NOMO-1 treated with dmso at 0.1 percent for 144 hours (cell line): ENCODE results near the gene MAPK13.
"Not testable (repeated sequence)": the region's sequence is repeated elsewhere in the genome, so short reads cannot be mapped to it uniquely, and the experiment has no call there.

Experiments used
- DNase-seq: peaks from one replicate; lab custom pipeline; 2025; ENCODE audit not compliant: unreplicated experiment; lab: John Stamatoyannopoulos, UW

MAPK13 gene

DNA sequence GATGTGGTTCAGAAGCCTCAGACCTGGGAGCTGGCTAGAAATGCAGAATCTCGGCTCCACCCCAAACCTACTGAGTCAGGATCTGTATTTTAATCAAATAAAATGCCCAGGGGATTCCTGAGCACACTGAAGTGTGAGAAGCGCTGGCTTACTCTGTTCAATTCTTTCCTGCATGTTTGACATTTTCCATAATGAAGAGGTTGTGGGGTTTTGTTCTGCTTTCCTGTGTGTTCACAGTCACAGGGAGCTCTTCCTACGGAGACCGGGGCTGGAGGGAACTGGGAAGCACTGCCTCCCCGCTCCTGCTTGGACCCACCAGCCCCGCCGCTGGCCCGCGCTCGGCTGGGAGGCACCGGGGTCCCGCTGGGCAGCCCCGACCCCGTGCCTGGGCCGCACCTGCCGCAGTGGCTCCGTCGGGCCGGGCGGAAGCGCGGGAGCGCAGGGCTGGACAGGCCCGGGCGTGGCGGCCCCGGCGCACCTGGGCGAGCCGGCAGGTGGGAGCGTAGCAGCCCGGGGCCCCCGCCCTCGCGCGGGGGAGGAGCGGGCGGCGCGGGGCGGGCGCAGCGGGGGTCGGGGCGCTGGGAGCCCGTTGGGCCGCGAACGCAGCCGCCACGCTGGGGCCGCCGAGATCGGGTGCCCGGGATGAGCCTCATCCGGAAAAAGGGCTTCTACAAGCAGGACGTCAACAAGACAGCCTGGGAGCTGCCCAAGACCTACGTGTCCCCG lies at the start of gene MAPK13:
Gene MAPK13 (plus strand): TSS at position 573 of the 726 bp plus-strand sequence. CDS start 70 bp downstream, at position 643.
- DNase-seq, result no peak

DNA sequence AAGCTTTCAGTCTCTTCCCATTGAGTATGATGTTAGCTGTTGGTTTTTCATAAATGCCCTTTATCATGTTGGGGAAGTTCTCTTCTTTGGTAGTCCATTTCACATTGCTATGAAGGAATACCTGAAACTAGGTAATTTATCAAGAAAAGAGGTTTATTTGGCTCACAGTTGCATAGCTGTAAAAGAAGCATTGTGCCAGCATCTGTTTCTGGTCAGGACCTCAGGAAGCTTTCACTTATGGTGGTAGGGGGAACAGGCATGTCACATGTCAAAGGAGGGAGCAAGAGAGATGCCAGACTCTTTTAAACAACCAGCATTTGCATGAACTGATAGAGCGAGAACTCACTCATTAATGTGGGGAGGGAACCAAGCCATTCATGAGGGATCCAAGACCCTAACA lies 48.0 kb upstream of the MAPK13 start:
- DNase-seq, result no peak

DNA sequence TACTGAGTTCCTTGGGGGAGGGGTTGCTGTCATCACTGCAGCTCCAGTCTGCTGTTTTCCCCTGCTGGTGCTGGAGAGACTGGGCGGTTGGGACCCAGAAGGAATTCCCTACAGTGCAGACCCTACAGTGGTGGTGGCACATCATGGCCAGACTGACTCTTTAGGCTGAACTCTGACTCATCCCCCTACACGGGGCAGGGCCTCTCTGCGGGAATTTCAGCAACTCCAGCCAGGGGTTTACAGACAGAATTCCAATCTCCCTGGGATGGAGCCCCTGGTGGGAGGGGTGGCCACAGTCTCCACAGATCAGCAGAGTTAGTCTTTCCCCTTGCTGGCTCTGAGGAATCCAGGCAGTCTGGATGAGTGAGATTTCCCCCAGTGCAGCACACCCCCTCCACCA lies 46.9 kb upstream of the MAPK13 start:
- no peak for DNase-seq

DNA sequence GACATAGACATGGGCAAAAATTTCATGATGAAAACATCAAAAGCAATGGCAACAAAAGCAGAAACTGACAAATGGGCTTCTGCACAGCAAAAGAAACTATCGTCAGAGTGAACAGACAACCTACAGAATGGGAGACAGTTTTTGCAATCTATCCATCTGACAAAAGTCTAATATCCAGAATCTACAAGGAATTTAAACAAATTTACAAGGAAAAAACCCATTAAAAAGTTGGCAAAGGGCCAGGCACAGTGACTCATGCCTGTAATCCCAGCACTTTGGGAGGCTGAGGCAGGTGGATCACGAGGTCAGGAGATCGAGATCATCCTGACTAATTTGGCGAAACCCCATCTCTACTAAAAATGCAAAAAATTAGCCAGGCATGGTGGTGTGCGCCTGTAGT lies 42.1 kb upstream of the MAPK13 start:
- not testable (repeated sequence) for DNase-seq

DNA sequence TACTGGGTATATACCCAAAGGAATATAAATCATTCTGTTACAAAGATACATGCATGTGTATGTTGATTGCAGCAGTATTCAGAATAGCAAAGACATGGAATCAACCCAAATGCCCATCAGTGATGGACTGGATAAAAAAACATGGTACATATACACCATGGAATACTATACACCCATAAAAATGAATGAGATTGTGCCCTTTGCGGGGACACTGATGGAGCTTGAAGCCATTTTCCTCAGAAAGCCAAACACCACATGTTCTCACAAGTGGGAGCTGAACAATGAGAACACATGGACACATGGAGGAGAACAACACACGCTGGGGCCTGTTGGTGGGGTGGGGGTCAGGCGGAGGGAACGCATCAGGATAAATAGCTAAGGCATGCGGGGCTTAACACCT lies 41.3 kb upstream of the MAPK13 start:
- DNase-seq, result no peak

DNA sequence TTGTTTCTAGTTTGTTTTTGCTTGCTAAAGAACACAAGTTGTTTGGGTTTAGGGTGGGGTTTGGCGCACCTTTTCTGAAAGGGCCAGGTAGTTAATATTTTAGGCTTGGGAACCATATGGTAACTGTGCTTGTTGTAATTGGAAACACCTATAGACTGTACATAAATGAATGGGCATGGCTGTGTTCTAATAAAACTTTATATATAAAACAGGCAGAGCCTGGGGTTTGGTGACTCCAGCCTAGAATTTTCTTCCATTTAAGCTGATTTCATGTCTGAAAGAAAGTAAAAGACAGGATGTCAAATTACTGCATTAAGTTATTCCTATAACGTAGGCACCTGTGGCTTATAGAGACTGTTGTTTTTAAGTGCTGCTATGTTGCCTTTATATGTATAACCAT lies 36.1 kb upstream of the MAPK13 start:
- no peak for DNase-seq

DNA sequence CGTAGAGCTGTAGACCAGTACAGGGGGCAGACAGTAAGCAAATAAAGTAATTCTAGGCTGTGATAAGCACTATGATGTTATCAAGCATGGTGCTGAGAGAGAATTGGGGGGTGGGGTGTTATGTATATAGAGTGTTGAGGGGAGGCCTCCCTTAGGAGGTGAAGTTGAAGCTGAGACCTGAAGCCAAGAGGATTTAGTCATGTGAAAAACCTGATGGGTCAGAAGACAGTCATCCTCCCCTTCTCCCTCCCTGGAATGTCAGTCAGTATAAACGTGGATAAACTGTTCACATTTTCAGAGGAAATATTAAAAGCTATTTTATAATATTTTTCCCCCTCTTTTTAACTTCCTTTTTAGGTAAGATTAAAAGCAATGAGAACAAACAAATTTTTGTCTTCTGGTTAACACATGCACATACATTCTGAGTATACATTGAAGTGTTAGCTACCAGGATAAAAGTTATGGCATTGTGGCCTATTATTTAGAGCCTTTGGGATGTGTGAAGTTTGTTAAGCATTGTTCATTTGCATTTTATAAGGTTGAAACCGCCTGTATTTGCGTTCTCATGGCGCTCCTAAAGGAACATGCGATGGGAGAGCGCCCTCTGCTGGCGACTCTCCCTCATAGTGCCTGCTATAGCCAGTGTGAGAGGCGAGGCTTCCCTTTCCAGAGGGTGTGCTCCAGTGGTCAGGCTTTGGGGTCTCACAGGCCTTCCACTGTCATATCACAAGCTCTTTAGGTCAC lies 35.4 kb upstream of the MAPK13 start:
- DNase-seq, result peak; percentile 23

DNA sequence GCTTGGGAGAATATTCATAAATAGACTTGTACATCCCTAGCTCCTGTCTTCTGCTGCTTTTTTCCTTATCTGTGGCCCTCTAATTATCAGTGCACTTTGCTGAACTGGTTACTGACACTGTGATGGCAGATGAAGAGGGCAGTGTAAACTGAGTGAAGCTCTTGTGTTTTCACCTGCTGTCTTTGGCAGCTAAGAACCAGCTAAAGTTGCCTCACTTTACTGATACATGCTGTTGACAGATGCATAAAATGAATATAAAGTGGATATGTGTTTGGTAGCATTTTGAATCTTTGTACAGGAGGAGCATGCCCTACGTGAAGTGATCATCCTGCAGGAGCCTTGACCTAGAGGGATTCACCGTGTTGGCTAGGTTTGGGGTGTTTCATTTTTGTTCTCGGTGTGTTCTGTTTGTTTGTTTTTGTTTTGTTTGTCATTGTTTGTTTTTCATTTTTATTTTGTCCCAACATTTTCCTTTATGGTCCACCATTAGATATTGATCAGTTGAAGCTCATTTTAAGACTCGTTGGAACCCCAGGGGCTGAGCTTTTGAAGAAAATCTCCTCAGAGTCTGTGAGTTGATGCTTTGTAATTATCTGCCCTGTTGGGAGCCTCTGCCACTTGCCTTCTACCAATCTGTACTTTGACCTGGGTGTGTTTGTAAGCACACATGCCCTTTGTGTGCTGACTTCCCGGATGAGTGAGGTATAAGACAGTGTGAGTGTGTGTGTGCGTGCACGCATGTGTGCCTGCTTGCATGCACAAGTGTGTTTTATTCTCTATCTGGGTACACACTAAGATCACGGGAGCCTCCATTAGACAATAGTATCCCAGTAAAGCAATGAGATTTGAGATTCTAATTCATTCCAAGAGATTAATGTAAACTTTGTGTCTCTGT lies 34.6 kb upstream of the MAPK13 start:
- DNase-seq, result no peak

DNA sequence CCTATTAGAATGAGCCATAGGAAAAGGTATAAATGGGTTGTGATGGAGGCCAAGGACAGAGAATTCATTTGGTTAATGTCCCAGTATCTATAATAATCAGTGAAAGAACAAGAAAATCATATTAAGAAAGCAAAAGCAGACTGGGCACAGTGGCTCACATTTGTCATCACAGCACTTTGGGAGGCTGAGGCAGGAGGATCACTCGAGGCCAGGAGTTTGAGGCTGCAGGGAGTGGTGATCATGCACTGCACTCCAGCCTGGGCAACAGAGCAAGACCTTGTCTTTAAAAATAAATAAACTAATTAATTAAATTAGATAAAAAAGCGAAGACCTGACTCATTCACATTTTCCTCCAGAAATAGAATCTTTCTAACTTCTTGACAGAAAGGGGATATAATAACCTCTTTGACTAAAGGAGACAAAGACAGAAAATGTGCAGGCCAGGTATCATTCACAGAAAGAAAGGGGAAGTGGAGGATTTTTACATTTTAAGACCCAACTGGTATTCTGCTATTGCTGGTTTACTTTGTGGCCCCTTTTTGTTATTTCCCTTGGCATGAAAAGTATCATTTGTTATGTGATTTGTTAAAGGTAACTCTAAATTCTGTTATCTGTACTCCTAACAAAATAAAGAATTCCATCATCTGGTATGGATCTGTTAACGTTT lies 31.9 kb upstream of the MAPK13 start:
- no peak for DNase-seq

DNA sequence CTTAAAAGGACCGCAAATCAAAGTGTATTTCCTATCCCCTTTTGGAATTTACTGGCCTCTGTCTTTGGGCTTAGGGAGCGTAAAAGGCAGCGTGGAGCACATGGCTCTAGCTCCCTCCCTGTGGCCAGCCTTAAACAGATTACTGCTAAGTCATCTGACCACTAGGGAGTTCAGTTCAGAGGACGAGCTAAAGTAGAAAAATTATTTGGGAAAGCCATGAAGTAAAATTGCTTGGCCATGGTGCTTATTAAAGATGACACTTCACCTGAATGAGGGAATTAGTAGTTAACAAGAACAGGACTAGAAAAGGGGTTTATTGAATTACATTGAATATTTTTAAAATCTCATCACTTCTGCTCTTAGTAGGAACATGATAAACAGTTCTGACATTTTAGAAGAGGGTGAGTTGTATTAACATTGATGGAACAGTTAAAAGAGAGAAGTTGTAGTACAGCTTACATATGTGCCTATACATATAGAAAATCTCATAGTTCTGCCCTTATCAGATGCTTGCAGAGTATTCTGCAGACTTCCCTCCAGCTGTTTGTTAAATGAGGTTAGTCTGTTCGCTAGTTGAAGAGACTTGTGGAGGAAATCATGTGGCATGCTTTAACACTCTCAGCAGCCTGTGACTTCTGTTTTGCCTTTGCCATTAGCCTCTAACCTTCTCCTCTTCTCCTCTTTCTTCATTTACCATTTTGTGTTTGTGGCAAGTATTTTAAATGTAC lies 31.2 kb upstream of the MAPK13 start:
- DNase-seq, result no peak

DNA sequence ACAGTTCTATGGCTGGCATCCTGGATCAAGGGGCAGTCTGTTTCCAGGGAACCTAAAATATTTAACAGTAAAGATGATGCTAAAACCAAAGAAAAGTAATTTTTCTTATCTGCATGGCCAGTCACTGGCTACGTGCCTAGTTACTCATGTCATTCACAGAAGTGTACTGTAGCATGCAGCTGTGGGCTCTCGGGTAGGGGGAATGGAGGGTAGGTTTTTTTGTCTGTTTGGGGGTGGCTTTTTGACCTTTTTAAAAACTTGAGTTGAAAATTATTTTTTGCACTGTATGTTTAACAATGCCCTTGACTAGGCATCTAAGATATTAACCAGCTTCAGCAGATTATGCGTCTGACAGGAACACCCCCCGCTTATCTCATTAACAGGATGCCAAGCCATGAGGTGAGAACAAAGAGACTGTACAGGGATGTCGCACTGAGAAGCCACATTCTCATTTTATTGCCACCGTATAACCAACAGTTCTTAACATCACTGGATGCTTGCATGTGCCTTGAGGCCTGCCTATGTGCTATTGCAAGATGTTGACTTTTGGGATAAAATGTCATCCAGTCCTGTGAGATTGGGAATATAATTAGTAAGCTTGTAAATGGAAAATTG lies 30.3 kb upstream of the MAPK13 start:
- no peak for DNase-seq

DNA sequence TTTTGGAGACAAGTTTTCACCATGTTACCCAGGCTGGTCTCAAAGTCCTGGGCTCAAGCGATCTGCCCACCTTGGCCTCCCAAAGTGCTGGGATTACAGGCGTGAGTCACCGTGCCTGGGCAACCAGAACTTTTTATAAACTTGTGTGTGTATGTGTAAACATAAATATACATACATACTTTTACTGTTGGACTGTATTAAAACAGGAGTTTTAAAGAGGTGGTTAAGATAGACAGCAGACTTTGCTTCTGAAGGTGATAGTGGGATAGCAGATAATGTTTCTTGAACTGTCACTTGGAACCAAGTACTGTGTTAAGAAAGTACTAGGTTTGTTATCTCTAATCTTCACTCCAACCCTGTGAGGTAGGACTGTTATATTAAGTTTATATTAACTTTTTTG lies 28.6 kb upstream of the MAPK13 start:
- DNase-seq, result no peak

DNA sequence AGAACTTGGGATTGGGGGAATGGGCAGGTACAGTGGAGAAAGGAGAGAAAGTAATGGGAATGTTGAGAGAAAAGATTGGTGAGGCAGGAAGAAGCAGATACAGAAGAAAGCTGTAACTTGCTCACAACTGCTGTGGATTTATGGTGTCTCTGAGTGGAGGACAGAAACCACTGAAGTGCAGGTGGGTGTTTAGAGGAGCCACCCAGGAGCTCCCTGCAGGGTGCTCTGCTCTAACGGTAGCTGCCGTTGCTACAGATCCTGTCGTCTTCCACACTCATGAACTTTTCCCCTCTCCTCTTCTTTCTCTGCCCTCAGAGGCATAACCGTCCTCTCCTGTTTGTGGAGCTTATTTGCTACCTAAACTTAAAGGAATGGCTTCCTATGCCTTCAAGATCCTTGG lies 27.5 kb upstream of the MAPK13 start:
- no peak for DNase-seq

DNA sequence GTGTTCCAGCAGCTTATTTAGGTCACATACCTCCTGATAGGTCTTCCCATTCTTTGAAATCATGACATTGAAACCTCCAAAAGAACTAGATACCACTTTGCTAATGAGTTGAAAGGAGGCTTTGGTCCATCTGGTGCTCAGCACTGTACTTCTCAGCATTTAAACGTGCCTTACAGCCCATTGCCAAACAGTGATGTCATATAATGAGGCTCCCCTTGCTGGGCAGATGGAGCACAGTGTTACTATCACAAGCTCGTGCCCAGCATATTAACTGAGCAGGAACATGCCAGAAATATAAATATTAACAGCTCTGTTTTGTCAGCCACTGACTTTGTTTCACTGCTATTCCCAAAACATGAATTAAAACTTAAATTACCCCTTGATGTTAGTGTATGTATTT lies 25.5 kb upstream of the MAPK13 start:
- DNase-seq, result no peak

DNA sequence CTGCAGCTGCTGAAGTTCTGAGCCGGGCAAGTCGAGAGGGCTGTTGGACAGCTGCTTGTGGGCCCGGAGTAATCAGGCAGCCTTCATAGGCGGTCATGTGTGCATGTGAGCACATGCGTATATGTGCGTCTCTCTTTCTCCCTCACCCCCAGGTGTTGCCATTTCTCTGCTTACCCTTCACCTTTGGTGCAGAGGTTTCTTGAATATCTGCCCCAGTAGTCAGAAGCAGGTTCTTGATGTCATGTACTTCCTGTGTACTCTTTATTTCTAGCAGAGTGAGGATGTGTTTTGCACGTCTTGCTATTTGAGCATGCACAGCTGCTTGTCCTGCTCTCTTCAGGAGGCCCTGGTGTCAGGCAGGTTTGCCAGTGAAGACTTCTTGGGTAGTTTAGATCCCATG lies 21.2 kb upstream of the MAPK13 start:
- no peak for DNase-seq

DNA sequence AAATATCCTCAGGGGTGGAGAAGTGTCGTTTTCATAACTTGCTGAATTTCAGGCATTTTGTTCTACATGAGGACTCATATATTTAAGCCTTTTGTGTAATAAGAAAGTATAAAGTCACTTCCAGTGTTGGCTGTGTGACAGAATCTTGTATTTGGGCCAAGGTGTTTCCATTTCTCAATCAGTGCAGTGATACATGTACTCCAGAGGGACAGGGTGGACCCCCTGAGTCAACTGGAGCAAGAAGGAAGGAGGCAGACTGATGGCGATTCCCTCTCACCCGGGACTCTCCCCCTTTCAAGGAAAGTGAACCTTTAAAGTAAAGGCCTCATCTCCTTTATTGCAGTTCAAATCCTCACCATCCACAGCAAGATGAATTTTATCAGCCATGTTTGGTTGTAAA lies 20.3 kb upstream of the MAPK13 start:
- DNase-seq, result no peak

DNA sequence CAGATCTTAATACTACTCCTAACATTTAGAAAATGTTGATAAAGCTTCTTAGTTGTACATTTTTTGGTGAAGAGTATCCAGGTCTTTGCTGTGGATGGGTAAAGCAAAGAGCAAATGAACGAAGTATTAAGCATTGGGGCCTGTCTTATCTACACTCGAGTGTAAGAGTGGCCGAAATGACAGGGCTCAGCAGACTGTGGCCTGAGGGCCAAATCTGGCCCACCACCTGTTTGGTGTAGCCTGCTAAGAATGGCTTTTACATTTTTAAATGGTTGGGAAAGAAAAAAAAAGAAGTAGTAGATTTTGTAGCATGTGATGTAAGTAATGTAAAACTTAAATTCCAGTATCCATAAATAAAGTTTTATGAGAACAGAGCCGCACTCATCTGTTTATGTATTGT lies 19.4 kb upstream of the MAPK13 start:
- no peak for DNase-seq

DNA sequence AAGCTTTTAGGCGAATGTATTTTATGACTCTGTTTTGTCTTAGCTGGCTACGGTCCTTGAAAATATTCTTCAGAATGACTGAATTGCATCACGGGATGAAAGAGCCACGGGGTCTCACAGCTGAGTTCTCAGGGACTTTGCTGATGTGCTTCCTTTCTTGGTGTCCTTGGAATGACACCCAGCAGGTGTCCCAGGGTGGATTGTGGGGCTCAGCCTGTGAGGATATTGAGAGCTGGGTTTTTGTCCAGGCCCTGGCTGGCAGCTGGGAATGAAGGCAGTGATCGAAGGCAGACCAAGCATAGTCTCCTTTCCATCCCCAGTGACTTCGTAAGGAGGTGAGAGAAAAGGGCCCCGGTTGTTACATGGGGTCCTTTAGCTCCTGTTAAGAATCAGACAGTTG lies 18.8 kb upstream of the MAPK13 start:
- DNase-seq, result no peak

DNA sequence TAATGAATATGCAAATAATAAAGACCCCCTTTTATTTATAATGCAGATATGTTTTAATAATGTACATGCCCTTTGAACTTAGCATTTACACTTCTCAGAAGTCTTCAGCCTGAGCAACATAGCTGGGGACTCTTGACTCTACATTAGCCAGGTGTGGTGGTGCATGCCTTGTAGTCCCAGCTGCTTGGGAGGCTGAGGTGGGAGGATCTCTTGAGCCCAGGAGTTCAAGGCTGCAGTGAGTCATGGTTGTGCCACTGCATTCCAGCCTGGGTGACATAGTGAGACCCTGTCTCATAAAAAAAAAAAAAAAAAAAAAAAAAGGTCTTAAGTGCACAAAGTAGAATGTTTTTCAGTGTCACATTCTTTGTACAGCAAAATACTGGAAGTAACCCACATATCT lies 17.3 kb upstream of the MAPK13 start:
- no peak for DNase-seq

DNA sequence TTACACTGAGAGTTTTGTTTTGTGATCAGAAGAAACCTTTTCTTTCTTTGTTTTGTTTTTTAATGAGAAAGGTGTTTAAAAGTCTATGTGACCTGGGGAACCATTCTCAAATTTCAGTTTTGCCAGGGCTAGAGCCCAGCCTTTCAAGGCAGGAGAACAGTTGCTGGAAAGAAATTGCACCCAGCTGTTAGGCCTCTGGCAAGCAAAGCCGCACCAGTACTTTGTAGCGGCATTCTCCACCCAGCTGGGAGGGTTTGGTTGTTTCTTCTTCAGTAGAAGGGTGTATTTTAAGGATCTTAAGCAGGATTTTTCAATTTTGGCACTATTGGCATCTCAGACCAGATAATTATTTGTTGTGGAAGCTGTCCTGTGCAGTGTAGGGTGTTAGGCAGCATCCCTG lies 16.6 kb upstream of the MAPK13 start:
- no peak for DNase-seq
